ENCODE results near the gene SNTB2.

Gene SNTB2

GRCh38 chr16:69234460-69234859 is 47.5 kb downstream of the SNTB2 start:
- Histone ChIP-seq H3K14ac (ENCODE audit: low read length) (no peak overlapping the region), H2BK120ac (ENCODE audit: insufficient read depth, low read length, poor library complexity) (no peak overlapping the region), H3K23ac (ENCODE audit: low read length) (no peak overlapping the region), H3K4ac (ENCODE audit: low read depth, low read length) (no peak overlapping the region), H4K91ac (ENCODE audit: low read depth, low read length) (no peak overlapping the region), H3K18ac (ENCODE audit: low read length) (no peak overlapping the region), H3K4me3 (ENCODE audit: low read depth, low read length) (no peak overlapping the region), H2BK12ac (ENCODE audit: low read length) (no peak overlapping the region), H4K8ac (ENCODE audit: low read depth, low read length) (no peak overlapping the region), H4K12ac (ENCODE audit: low read depth, low read length) (no peak overlapping the region), H2BK5ac (ENCODE audit: low read depth, low read length, poor library complexity) (no peak overlapping the region), H3K79me1 (ENCODE audit: low read length) (no peaks in the 10 kb centered on the region), H3K36me3 (ENCODE audit: control insufficient read depth in 1 of 2, insufficient read depth in 2 of 2, low read length in 2 of 2) (no peaks in the 10 kb centered on the region), H2AK5ac (ENCODE audit: low read length) (no peak overlapping the region), H3K79me2 (ENCODE audit: control insufficient read depth, insufficient read depth, low read length, poor library complexity) (no peaks in the 10 kb centered on the region), H3K27me3 (ENCODE audit: insufficient read depth, low read length) (no peaks in the 10 kb centered on the region), H3K9ac (ENCODE audit: low read length) (no peak overlapping the region), H3K9me3 (ENCODE audit: insufficient read depth, low read depth, low read length) (no peaks in the 10 kb centered on the region), H3K27ac (ENCODE audit: low read depth, low read length) (no peak overlapping the region), H3K4me1 (ENCODE audit: control insufficient read depth in 1 of 2, insufficient read depth in 2 of 2, low read length in 2 of 2) (no peaks in the 10 kb centered on the region), H2AFZ (ENCODE audit: insufficient read depth, low read length, poor library complexity) (no peak overlapping the region), H3K4me2 (ENCODE audit: low read length) (no peak overlapping the region)
- WGBS (ENCODE audit: extremely low coverage, insufficient coverage, insufficient read length) = no CpG with 5 or more reads among the region's 3 CpGs
- no peak for DNase-seq

- H3K4me3 ChIP-seq (ENCODE audit: low read depth, low read length) = no peak overlapping the region
- no peak overlapping the region for H2AFZ ChIP-seq (ENCODE audit: insufficient read depth, low read length, poor library complexity)
- H3K4me2 ChIP-seq (ENCODE audit: low read length) = no peak overlapping the region
Observed at GRCh38 chr16:69236319-69236718, 49.4 kb downstream of the SNTB2 start.

GRCh38 chr16:69237296-69237695 is 50.3 kb downstream of the SNTB2 start:
- Histone ChIP-seq H3K4me2 (ENCODE audit: low read length) (no peak overlapping the region), H2BK5ac (ENCODE audit: low read depth, low read length, poor library complexity) (no peak overlapping the region), H3K18ac (ENCODE audit: low read length) (no peak overlapping the region), H3K4me3 (ENCODE audit: low read depth, low read length) (no peak overlapping the region), H3K9me3 (ENCODE audit: insufficient read depth, low read depth, low read length) (no peaks in the 10 kb centered on the region), H3K79me1 (ENCODE audit: low read length) (no peaks in the 10 kb centered on the region), H4K8ac (ENCODE audit: low read depth, low read length) (no peak overlapping the region), H4K12ac (ENCODE audit: low read depth, low read length) (no peak overlapping the region), H2AK5ac (ENCODE audit: low read length) (no peak overlapping the region), H3K27ac (ENCODE audit: low read depth, low read length) (no peak overlapping the region), H3K9ac (ENCODE audit: low read length) (no peak overlapping the region), H3K4ac (ENCODE audit: low read depth, low read length) (no peak overlapping the region), H3K14ac (ENCODE audit: low read length) (no peak overlapping the region), H3K27me3 (ENCODE audit: insufficient read depth, low read length) (no peaks in the 10 kb centered on the region), H2BK12ac (ENCODE audit: low read length) (no peak overlapping the region), H3K36me3 (ENCODE audit: control insufficient read depth in 1 of 2, insufficient read depth in 2 of 2, low read length in 2 of 2) (no peaks in the 10 kb centered on the region), H3K23ac (ENCODE audit: low read length) (no peak overlapping the region), H4K91ac (ENCODE audit: low read depth, low read length) (no peak overlapping the region), H2BK120ac (ENCODE audit: insufficient read depth, low read length, poor library complexity) (no peak overlapping the region), H3K79me2 (ENCODE audit: control insufficient read depth, insufficient read depth, low read length, poor library complexity) (no peaks in the 10 kb centered on the region), H2AFZ (ENCODE audit: insufficient read depth, low read length, poor library complexity) (no peak overlapping the region), H3K4me1 (ENCODE audit: control insufficient read depth in 1 of 2, insufficient read depth in 2 of 2, low read length in 2 of 2) (no peaks in the 10 kb centered on the region)
- no CpG with 5 or more reads among the region's 3 CpGs for WGBS (ENCODE audit: extremely low coverage, insufficient coverage, insufficient read length)
- no peak for DNase-seq

More at GRCh38 chr16:69236319-69236718, 49.4 kb downstream of the SNTB2 start:
- H4K12ac ChIP-seq (ENCODE audit: low read depth, low read length) = no peak overlapping the region
- no peak overlapping the region for H3K4ac ChIP-seq (ENCODE audit: low read depth, low read length)
- no peak overlapping the region for H3K27ac ChIP-seq (ENCODE audit: low read depth, low read length)
- no peak overlapping the region for H3K14ac ChIP-seq (ENCODE audit: low read length)
- no peaks in the 10 kb centered on the region for H3K4me1 ChIP-seq (ENCODE audit: control insufficient read depth in 1 of 2, insufficient read depth in 2 of 2, low read length in 2 of 2)
- no peak overlapping the region for H3K23ac ChIP-seq (ENCODE audit: low read length)
- no peaks in the 10 kb centered on the region for H3K36me3 ChIP-seq (ENCODE audit: control insufficient read depth in 1 of 2, insufficient read depth in 2 of 2, low read length in 2 of 2)
- no peak overlapping the region for H3K18ac ChIP-seq (ENCODE audit: low read length)
- no peak overlapping the region for H2BK5ac ChIP-seq (ENCODE audit: low read depth, low read length, poor library complexity)
- H3K9ac ChIP-seq (ENCODE audit: low read length) = no peak overlapping the region
- no peaks in the 10 kb centered on the region for H3K27me3 ChIP-seq (ENCODE audit: insufficient read depth, low read length)
- no peaks in the 10 kb centered on the region for H3K9me3 ChIP-seq (ENCODE audit: insufficient read depth, low read depth, low read length)
- H3K79me2 ChIP-seq (ENCODE audit: control insufficient read depth, insufficient read depth, low read length, poor library complexity) = no peaks in the 10 kb centered on the region
- H3K79me1 ChIP-seq (ENCODE audit: low read length) = no peaks in the 10 kb centered on the region
- H2AK5ac ChIP-seq (ENCODE audit: low read length) = no peak overlapping the region
- no peak overlapping the region for H4K91ac ChIP-seq (ENCODE audit: low read depth, low read length)
- H2BK12ac ChIP-seq (ENCODE audit: low read length) = no peak overlapping the region
- DNase-seq = no peak
- no peak overlapping the region for H2BK120ac ChIP-seq (ENCODE audit: insufficient read depth, low read length, poor library complexity)
- H4K8ac ChIP-seq (ENCODE audit: low read depth, low read length) = no peak overlapping the region

GRCh38 chr16:69239851-69240250 is 52.9 kb downstream of the SNTB2 start:
- no peak overlapping the region for H4K12ac ChIP-seq (ENCODE audit: low read depth, low read length)

More at GRCh38 chr16:69239851-69240250, 52.9 kb downstream of the SNTB2 start:
- no peak overlapping the region for H3K4ac ChIP-seq (ENCODE audit: low read depth, low read length)
- H3K79me1 ChIP-seq (ENCODE audit: low read length) = no peaks in the 10 kb centered on the region
- H3K23ac ChIP-seq (ENCODE audit: low read length) = no peak overlapping the region
- no peak overlapping the region for H3K27ac ChIP-seq (ENCODE audit: low read depth, low read length)
- H3K9me3 ChIP-seq (ENCODE audit: insufficient read depth, low read depth, low read length) = no peaks in the 10 kb centered on the region
- no peak overlapping the region for H3K14ac ChIP-seq (ENCODE audit: low read length)
- no peaks in the 10 kb centered on the region for H3K36me3 ChIP-seq (ENCODE audit: control insufficient read depth in 1 of 2, insufficient read depth in 2 of 2, low read length in 2 of 2)
- no peaks in the 10 kb centered on the region for H3K4me1 ChIP-seq (ENCODE audit: control insufficient read depth in 1 of 2, insufficient read depth in 2 of 2, low read length in 2 of 2)
- no peak overlapping the region for H2AFZ ChIP-seq (ENCODE audit: insufficient read depth, low read length, poor library complexity)
- WGBS (ENCODE audit: extremely low coverage, insufficient coverage, insufficient read length) = no CpG with 5 or more reads among the region's 1 CpG
- H2BK12ac ChIP-seq (ENCODE audit: low read length) = no peak overlapping the region
- DNase-seq = no peak
- no peak overlapping the region for H4K8ac ChIP-seq (ENCODE audit: low read depth, low read length)
- H3K4me3 ChIP-seq (ENCODE audit: low read depth, low read length) = no peak overlapping the region
- H3K27me3 ChIP-seq (ENCODE audit: insufficient read depth, low read length) = no peaks in the 10 kb centered on the region
- H3K79me2 ChIP-seq (ENCODE audit: control insufficient read depth, insufficient read depth, low read length, poor library complexity) = no peaks in the 10 kb centered on the region
- H2BK5ac ChIP-seq (ENCODE audit: low read depth, low read length, poor library complexity) = no peak overlapping the region
- no peak overlapping the region for H3K9ac ChIP-seq (ENCODE audit: low read length)
- no peak overlapping the region for H3K4me2 ChIP-seq (ENCODE audit: low read length)
- no peak overlapping the region for H4K91ac ChIP-seq (ENCODE audit: low read depth, low read length)
- H3K18ac ChIP-seq (ENCODE audit: low read length) = no peak overlapping the region
- H2BK120ac ChIP-seq (ENCODE audit: insufficient read depth, low read length, poor library complexity) = no peak overlapping the region
- H2AK5ac ChIP-seq (ENCODE audit: low read length) = no peak overlapping the region
